Measurements from ENCODE around the gene PHF20.

DNA sequence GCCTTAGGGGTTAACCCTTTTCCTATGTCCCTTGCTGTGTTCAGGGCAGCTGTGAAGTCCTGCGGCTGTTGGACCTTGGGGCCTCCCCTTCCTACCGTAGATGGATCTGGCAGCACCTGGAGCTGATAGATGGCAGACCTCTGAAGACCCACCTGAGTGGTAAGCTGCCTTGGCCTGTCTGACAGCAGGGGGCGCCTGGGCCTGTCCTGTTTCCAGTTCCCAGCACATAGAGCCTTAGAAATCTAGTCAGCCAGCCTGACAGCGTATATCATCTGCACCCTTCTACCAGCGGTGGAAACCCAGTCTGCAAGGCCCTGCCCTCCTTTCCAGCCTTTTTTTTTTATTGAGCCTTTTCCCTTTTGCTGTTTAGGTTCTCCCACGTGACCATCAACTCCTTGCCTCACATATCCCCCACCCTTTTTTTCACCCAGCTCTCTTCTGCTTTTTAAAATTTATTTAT, 223.2 kb downstream of the PHF20 start:
- no peak for TF ChIP-seq SMAD3 (CRISPR knock-in tag; IDR thresholded peaks at IDR 0.05; ENCODE audit: borderline replicate concordance)
- TF ChIP-seq, protein P1, sequence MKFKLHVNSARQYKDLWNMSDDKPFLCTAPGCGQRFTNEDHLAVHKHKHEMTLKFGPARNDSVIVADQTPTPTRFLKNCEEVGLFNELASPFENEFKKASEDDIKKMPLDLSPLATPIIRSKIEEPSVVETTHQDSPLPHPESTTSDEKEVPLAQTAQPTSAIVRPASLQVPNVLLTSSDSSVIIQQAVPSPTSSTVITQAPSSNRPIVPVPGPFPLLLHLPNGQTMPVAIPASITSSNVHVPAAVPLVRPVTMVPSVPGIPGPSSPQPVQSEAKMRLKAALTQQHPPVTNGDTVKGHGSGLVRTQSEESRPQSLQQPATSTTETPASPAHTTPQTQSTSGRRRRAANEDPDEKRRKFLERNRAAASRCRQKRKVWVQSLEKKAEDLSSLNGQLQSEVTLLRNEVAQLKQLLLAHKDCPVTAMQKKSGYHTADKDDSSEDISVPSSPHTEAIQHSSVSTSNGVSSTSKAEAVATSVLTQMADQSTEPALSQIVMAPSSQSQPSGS (CRISPR knock-in tag; IDR thresholded peaks at IDR 0.05; ENCODE audit: borderline replicate concordance, low read depth): no peak
